CD4-positive, alpha-beta T cell (primary cell): ENCODE results near the gene KRTAP4-3. TPM values are rescaled to one million over a fixed set of nuclear protein-coding genes. Genes with fewer than 3 reads are reported as not detected.
"Not testable (repeated sequence)": the region's sequence is repeated elsewhere in the genome, so short reads cannot be mapped to it uniquely, and the experiment has no call there.

Experiments
- ATAC-seq: fragments of 200-7000 bp; cut with Tn5 transposase; one replicate; pipeline ENCODE4 v1.10.0; 2022; ENCODE audit warnings: mild to moderate bottlenecking; ENCODE audit not compliant: poor library complexity
- CTCF ChIA-PET: fragments of 350-600 bp; sonication (Branson Sonifier 250); formaldehyde crosslinking; loops from one replicate; lab custom pipeline; 2021; ENCODE audit warnings: antibody characterized with exemption, inconsistent platforms; lab: Charles Lee
- POLR2A ChIA-PET: fragments of 350-600 bp; sonication (Branson Sonifier 250); formaldehyde crosslinking; loops from one replicate; lab custom pipeline; 2021; ENCODE audit warnings: antibody characterized with exemption, inconsistent platforms; lab: Charles Lee
- DNase-seq, 14 experiments: peaks; one replicate each; pipeline ENCODE4 v3.0.0-alpha.2; 2013 to 2020; ENCODE audit warnings: mixed read lengths in 2 of 14
- H3K27ac ChIP-seq, 2 donors: one replicate each; pipeline versions ENCODE4 v1.5.1 to v1.7.0; 2013; ENCODE audit warnings: low read length in 2 of 2, low read depth in 1 of 2, mild to moderate bottlenecking in 1 of 2
- H3K27me3 ChIP-seq, 2 experiments: 1 replicate in 1 of 2; 2 replicates in 1 of 2; pipeline versions ENCODE4 v1.6.1 to v1.7.0; 2013; ENCODE audit warnings: low read length in 2 of 2, control low read depth in 1 of 2, mild to moderate bottlenecking in 1 of 2, moderate library complexity in 1 of 2; ENCODE audit not compliant: insufficient read depth in 2 of 2, control insufficient read depth in 1 of 2
- H3K36me3 ChIP-seq: one replicate; pipeline ENCODE4 v1.6.1; 2013; ENCODE audit warnings: low read length, control low read depth; ENCODE audit not compliant: insufficient read depth
- H3K4me1 ChIP-seq: one replicate; pipeline ENCODE4 v1.6.1; 2013; ENCODE audit warnings: low read length, control low read depth; ENCODE audit not compliant: insufficient read depth
- H3K4me3 ChIP-seq: one replicate; pipeline ENCODE4 v1.5.1; 2013; ENCODE audit warnings: mild to moderate bottlenecking, low read length, moderate library complexity
- H3K9me3 ChIP-seq, 2 experiments: 1 replicate in 1 of 2; 2 replicates in 1 of 2; pipeline versions ENCODE4 v1.6.1 to v1.7.0; 2013; ENCODE audit warnings: low read length in 2 of 2, mild to moderate bottlenecking in 2 of 2, control low read depth in 1 of 2, moderate library complexity in 1 of 2; ENCODE audit not compliant: control insufficient read depth in 1 of 2, insufficient read depth in 1 of 2
- H3K27ac Mint-ChIP-seq: one replicate; pipeline ENCODE4 v1.8.0; 2020; ENCODE audit warnings: mixed read lengths
- H3K27me3 Mint-ChIP-seq: one replicate; pipeline ENCODE4 v1.8.0; 2021; ENCODE audit warnings: mixed read lengths
- H3K36me3 Mint-ChIP-seq: one replicate; pipeline ENCODE4 v1.8.0; 2021; ENCODE audit warnings: low read depth, mixed read lengths
- H3K4me1 Mint-ChIP-seq: one replicate; pipeline ENCODE4 v1.8.0; 2021; ENCODE audit warnings: low read depth, mixed read lengths
- H3K4me3 Mint-ChIP-seq: one replicate; pipeline ENCODE4 v1.8.0; 2020; ENCODE audit warnings: mild to moderate bottlenecking, mixed read lengths
- H3K9me3 Mint-ChIP-seq: one replicate; pipeline ENCODE4 v1.8.0; 2020; ENCODE audit warnings: mixed read lengths
- intact Hi-C, 2 experiments: fragments of 100-400 bp; cut with DNase I in 1 of 2; cut with micrococcal nuclease in 1 of 2; formaldehyde crosslinking; loops; one replicate each; pipeline versions ENCODE4 v1.15.1 to v1.9.0; 2023 to 2025; cut with DNase I, micrococcal nuclease
- total RNA-seq, 174 experiments: library from RNA in 2 of 174; stranded (reverse) in 2 of 174; gene quantifications; one replicate each; pipeline ENCODE4 v1.2.3 and lab custom pipeline; 2021 to 2026
- TF ChIP-seq, protein P1 (sequence below): fragments of 200-600 bp; IDR thresholded peaks from one replicate; pipeline ENCODE4 v1.8.0; 2022; ENCODE audit warnings: antibody characterized with exemption, mild to moderate bottlenecking

Gene KRTAP4-3
- total RNA-seq, 2 experiments from 2014 or later = not detected

DNA sequence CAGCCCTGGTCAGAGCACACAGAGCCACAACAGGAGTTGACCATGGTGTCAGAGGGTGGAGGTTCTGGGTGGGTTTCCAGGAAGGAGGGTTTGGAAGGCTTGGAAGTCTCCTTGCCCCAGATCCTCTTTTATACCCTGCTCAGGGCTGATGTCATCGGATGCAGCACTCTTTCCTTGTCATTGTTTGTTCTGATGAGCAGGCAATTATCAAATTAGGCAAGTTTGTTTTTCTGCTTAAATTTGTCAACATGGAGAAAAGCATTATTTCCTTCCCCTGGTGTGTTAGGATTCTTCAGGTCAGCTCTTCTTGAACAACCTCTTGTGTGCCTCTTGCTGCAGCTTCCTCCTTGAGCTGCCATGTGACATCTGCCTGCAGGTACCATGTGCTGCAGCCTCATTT lies 7.4 kb downstream of the KRTAP4-3 start, which contains the start of gene KRTAP4-4:
KRTAP4-4 (minus strand) TSS at position 101 of the 400 bp plus-strand sequence; CDS start at position 44, 57 bp downstream.
- POLR2A ChIA-PET = interaction anchor here (1.4 kb wide), 1 partner anchor 148 kb away, joined by 3 read pairs; no protein-coding TSS in a partner anchor
- H3K36me3 Mint-ChIP-seq = no peaks in the 10 kb centered on the region

DNA sequence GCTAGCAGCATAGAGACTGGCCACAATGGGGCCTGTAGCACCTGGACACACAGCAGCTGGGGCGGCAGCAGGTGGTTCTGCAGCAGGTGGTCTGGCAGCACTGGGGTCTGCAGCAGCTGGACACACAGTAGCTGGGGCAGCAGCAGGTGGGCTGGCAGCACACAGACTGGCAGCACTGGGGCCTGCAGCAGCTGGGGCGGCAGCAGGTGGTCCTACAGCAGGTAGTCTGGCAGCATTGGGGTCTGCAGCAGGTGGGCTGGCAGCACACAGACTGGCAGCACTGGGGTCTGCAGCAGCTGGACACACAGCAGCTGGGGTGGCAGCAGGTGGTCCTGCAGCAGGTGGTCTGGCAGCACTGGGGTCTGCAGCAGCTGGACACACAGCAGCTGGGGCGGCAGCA lies 7.8 kb downstream of the KRTAP4-3 start:
- CTCF ChIA-PET, H3K9me3 ChIP-seq, DNase-seq, H3K9me3 Mint-ChIP-seq, H3K36me3 Mint-ChIP-seq, H3K4me3 Mint-ChIP-seq, H3K27ac Mint-ChIP-seq, H3K4me1 Mint-ChIP-seq, intact Hi-C loops, H3K27me3 ChIP-seq, H3K4me1 ChIP-seq, ATAC-seq, H3K4me3 ChIP-seq, H3K36me3 ChIP-seq, H3K27ac ChIP-seq: not testable (repeated sequence)
- H3K27me3 Mint-ChIP-seq = peaks cover 20% of the 10 kb centered on the region
- POLR2A ChIA-PET = interaction anchor here (1.4 kb wide), 1 partner anchor 148 kb away, joined by 3 read pairs; no protein-coding TSS in a partner anchor

More for the DNA sequence above, 7.4 kb downstream of the KRTAP4-3 start, which contains the start of gene KRTAP4-4:
- Histone ChIP-seq H3K36me3 (no peaks in the 10 kb centered on the region), H3K27me3 (peaks cover 0 to 3% of the 10 kb centered on the region in 2 experiments), H3K9me3 (no peaks in the 10 kb centered on the region), H3K4me3 (no peak within 1 kb of the TSS), H3K4me1 (no peaks in the 10 kb centered on the region), H3K27ac (no peak within 1 kb of the TSS)
- intact Hi-C loops = no loop called here
- H3K4me3 Mint-ChIP-seq = no peak within 1 kb of the TSS
- CTCF ChIA-PET = no interaction called here
- H3K27me3 Mint-ChIP-seq = peaks cover 18% of the 10 kb centered on the region
- no peak within 1 kb of the TSS for H3K27ac Mint-ChIP-seq
- H3K9me3 Mint-ChIP-seq = no peaks in the 10 kb centered on the region
- no peaks in the 10 kb centered on the region for H3K4me1 Mint-ChIP-seq
- ATAC-seq (no peak), DNase-seq (no peak)
- TF ChIP-seq, protein P1, sequence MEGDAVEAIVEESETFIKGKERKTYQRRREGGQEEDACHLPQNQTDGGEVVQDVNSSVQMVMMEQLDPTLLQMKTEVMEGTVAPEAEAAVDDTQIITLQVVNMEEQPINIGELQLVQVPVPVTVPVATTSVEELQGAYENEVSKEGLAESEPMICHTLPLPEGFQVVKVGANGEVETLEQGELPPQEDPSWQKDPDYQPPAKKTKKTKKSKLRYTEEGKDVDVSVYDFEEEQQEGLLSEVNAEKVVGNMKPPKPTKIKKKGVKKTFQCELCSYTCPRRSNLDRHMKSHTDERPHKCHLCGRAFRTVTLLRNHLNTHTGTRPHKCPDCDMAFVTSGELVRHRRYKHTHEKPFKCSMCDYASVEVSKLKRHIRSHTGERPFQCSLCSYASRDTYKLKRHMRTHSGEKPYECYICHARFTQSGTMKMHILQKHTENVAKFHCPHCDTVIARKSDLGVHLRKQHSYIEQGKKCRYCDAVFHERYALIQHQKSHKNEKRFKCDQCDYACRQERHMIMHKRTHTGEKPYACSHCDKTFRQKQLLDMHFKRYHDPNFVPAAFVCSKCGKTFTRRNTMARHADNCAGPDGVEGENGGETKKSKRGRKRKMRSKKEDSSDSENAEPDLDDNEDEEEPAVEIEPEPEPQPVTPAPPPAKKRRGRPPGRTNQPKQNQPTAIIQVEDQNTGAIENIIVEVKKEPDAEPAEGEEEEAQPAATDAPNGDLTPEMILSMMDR = no peak

DNA sequence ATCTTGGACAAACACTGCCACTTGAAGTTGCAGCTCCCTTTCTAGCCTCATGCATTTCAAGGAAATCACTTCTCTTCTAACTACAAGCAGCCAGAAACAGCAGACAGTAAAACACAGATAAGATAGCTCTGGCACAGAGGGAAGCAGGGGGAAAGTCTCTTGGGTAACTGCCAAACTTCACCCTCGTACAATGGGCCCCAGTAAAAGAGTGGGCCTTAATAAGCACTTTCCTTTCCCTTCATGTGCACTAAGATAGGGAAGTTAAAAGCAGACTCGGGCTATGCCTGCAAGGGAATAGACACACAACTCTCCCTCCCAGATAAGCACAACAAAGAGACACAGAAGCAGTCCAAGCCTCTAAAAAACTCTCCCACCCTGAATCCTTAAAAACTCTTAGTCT lies 14.2 kb downstream of the KRTAP4-3 start:
- H3K4me1 ChIP-seq = no peaks in the 10 kb centered on the region
- no peaks in the 10 kb centered on the region for H3K36me3 ChIP-seq
- Mint-ChIP-seq H3K9me3 (no peaks in the 10 kb centered on the region), H3K27me3 (peaks cover 22% of the 10 kb centered on the region), H3K36me3 (no peaks in the 10 kb centered on the region), H3K27ac (no peak overlapping the region), H3K4me3 (no peak overlapping the region), H3K4me1 (peaks cover 4% of the 10 kb centered on the region)
- ChIA-PET POLR2A (no interaction called here), CTCF (no interaction called here)
- TF ChIP-seq, protein P1 = no peak
- intact Hi-C loops = no loop called here
- no peak overlapping the region for H3K4me3 ChIP-seq
- H3K9me3 ChIP-seq = no peaks in the 10 kb centered on the region
- H3K27me3 ChIP-seq = no peaks in the 10 kb centered on the region
- no peak overlapping the region for H3K27ac ChIP-seq
- ATAC-seq = no peak
- DNase-seq = no peak

DNA sequence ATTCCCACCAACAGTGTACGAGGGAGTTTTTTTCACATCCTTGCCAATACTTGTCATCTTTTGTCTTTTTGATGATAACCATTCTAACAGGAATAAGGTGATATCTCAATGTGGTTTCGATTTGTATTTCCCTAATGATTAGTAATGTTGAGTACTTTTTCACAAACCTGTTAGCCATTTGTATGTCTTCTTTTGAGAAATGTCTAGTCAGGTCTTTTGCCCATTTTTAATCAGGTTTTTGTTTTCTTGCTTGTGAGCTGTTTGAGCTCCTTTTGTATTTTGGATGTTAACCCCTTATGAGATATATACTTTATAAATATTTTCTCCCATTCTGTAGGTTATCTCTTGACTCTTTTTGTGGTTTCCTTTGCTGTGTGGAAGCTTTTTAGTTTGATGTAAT lies 16.5 kb downstream of the KRTAP4-3 start:
- Mint-ChIP-seq H3K4me1 (peaks cover 4% of the 10 kb centered on the region), H3K27ac (no peak overlapping the region), H3K27me3 (peaks cover 18% of the 10 kb centered on the region), H3K36me3 (no peaks in the 10 kb centered on the region), H3K4me3 (no peak overlapping the region), H3K9me3 (no peaks in the 10 kb centered on the region)
- no peak overlapping the region for H3K27ac ChIP-seq
- TF ChIP-seq, protein P1 = no peak
- intact Hi-C loops = no loop called here
- ATAC-seq (no peak), DNase-seq (no peak)
- H3K27me3 ChIP-seq = no peaks in the 10 kb centered on the region
- POLR2A ChIA-PET = interaction anchor here (0.7 kb wide), 1 partner anchor 27 kb away, joined by 3 read pairs; the partner anchor contains the start of gene KRTAP4-12
- no peaks in the 10 kb centered on the region for H3K9me3 ChIP-seq
- no peak overlapping the region for H3K4me3 ChIP-seq
- CTCF ChIA-PET = no interaction called here
- H3K4me1 ChIP-seq = no peaks in the 10 kb centered on the region
- no peaks in the 10 kb centered on the region for H3K36me3 ChIP-seq
